Smooth muscle cell (in vitro differentiated cells): Measurements from ENCODE around the gene ADAM19. TPM values are rescaled to one million over a fixed set of nuclear protein-coding genes. Genes with fewer than 3 reads are reported as not detected.

Source experiments
- DNase-seq: peaks from one replicate; lab custom pipeline; 2025; ENCODE audit not compliant: unreplicated experiment; lab: John Stamatoyannopoulos, UW
- H2AFZ ChIP-seq: fragments of 200-600 bp; sonication (generic); 2 replicates; pipeline ENCODE4 v1.6.0; 2016; ENCODE audit warnings: antibody characterized with exemption, low read depth, mild to moderate bottlenecking
- H3F3A ChIP-seq: fragments of 200-600 bp; sonication (generic); 2 replicates; pipeline ENCODE4 v1.6.0; 2017; ENCODE audit warnings: antibody characterized with exemption, low read depth
- H3K27ac ChIP-seq: fragments of 200-600 bp; sonication (generic); 2 replicates; pipeline ENCODE4 v1.5.1; 2016; ENCODE audit warnings: low read depth, mild to moderate bottlenecking
- H3K27me3 ChIP-seq: fragments of 200-600 bp; sonication (generic); 2 replicates; pipeline ENCODE4 v1.6.1; 2016; ENCODE audit warnings: low read depth, mild to moderate bottlenecking
- H3K36me3 ChIP-seq: fragments of 200-600 bp; sonication (generic); 2 replicates; pipeline ENCODE4 v1.5.1; 2016; ENCODE audit warnings: low read depth
- H3K4me1 ChIP-seq: fragments of 200-600 bp; sonication (generic); 2 replicates; pipeline ENCODE4 v1.5.1; 2016; ENCODE audit warnings: low read depth
- H3K4me2 ChIP-seq: fragments of 200-600 bp; sonication (generic); 2 replicates; pipeline ENCODE4 v1.6.0; 2016; ENCODE audit warnings: mild to moderate bottlenecking
- H3K4me3 ChIP-seq: fragments of 200-600 bp; sonication (generic); 2 replicates; pipeline ENCODE4 v1.5.1; 2016; ENCODE audit warnings: mild to moderate bottlenecking
- H3K79me2 ChIP-seq: fragments of 200-600 bp; sonication (generic); 2 replicates; pipeline ENCODE4 v1.6.0; 2016; ENCODE audit warnings: low read depth, mild to moderate bottlenecking
- H3K9ac ChIP-seq: fragments of 200-600 bp; sonication (generic); 2 replicates; pipeline ENCODE4 v1.6.0; 2016; ENCODE audit warnings: low read depth
- H3K9me3 ChIP-seq: fragments of 200-600 bp; sonication (generic); replicated peaks from 2 replicates; pipeline ENCODE4 v1.5.1; 2016; ENCODE audit warnings: low read depth
- H4K20me1 ChIP-seq: fragments of 200-600 bp; sonication (generic); 2 replicates; pipeline ENCODE4 v1.6.0; 2016; ENCODE audit warnings: low read depth
- CTCF ChIP-seq: fragments of 200-600 bp; sonication (generic); IDR thresholded peaks from 2 replicates; pipeline ENCODE4 v1.5.1; 2017; ENCODE audit warnings: borderline replicate concordance, mild to moderate bottlenecking, antibody characterized with exemption; ENCODE audit not compliant: insufficient read depth, poor library complexity, severe bottlenecking
- WGBS: methylation state at CpG from one replicate; pipeline ENCODE4 v1.1.7; 2016; ENCODE audit warnings: low lambda C conversion rate; 5-methylcytosine and 5-hydroxymethylcytosine counted together
- polyA plus RNA-seq: library from polyadenylated mRNA; unstranded; fragments of >200 nt; fragmentation: Nextera tagmentation; extraction: Ambion mirVana; gene quantifications from 2 replicates; pipeline ENCODE4 v1.2.1, GENCODE V29; 2016
- total RNA-seq: library from RNA; depleted of rRNA; stranded (reverse); fragments of >200 nt; gene quantifications from 2 replicates; pipeline ENCODE4 v1.2.3, GENCODE V29; 2014

ADAM19 gene
- total and polyA plus RNA-seq, 2 experiments from 2014 or later = 62.2 to 112 TPM

- Histone ChIP-seq H3F3A (no peaks in the 10 kb centered on the region), H3K4me2 (no peak overlapping the region), H3K4me1 (peaks cover 8% of the 10 kb centered on the region), H3K27me3 (no peaks in the 10 kb centered on the region), H3K79me2 (no peaks in the 10 kb centered on the region), H3K27ac (no peak overlapping the region), H3K9ac (no peak overlapping the region), H2AFZ (no peak overlapping the region), H3K4me3 (no peak overlapping the region), H3K9me3 (no peaks in the 10 kb centered on the region), H4K20me1 (no peaks in the 10 kb centered on the region), H3K36me3 (no peaks in the 10 kb centered on the region)
- DNase-seq = no peak
- WGBS = 61% methylated on average over 1 of the region's 1 CpG
- TF ChIP-seq CTCF = no peak
Measured at GRCh38 chr5:157597277-157597676, 21.7 kb upstream of the ADAM19 start.

- Histone ChIP-seq H3K4me3 (no peak overlapping the region), H3K9ac (no peak overlapping the region), H3K27ac (no peak overlapping the region), H3K36me3 (no peaks in the 10 kb centered on the region), H3K4me2 (no peak overlapping the region), H3F3A (no peaks in the 10 kb centered on the region), H3K4me1 (peaks cover 8% of the 10 kb centered on the region), H3K79me2 (no peaks in the 10 kb centered on the region), H4K20me1 (no peaks in the 10 kb centered on the region), H3K9me3 (no peaks in the 10 kb centered on the region), H2AFZ (no peak overlapping the region), H3K27me3 (no peaks in the 10 kb centered on the region)
- no peak for DNase-seq
- WGBS = 76% methylated on average over 5 of the region's 5 CpGs
- no peak for TF ChIP-seq CTCF
Measured at GRCh38 chr5:157596487-157596886, 20.9 kb upstream of the ADAM19 start.

GRCh38 chr5:157594675-157595459 is 19.3 kb upstream of the ADAM19 start:
- no peaks in the 10 kb centered on the region for H3K36me3 ChIP-seq
- TF ChIP-seq CTCF = no peak
- 76% methylated on average over 2 of the region's 2 CpGs for WGBS
- peaks cover 8% of the 10 kb centered on the region for H3K4me1 ChIP-seq
- no peak overlapping the region for H3K27ac ChIP-seq
- H4K20me1 ChIP-seq = no peaks in the 10 kb centered on the region
- DNase-seq = no peak
- no peaks in the 10 kb centered on the region for H3K27me3 ChIP-seq
- H3K4me2 ChIP-seq = no peak overlapping the region
- H3K9ac ChIP-seq = no peak overlapping the region
- no peaks in the 10 kb centered on the region for H3K9me3 ChIP-seq
- H3K79me2 ChIP-seq = no peaks in the 10 kb centered on the region
- no peak overlapping the region for H3K4me3 ChIP-seq
- H2AFZ ChIP-seq = no peak overlapping the region
- H3F3A ChIP-seq = no peaks in the 10 kb centered on the region

GRCh38 chr5:157594257-157594656 is 18.7 kb upstream of the ADAM19 start:
- H3K9ac ChIP-seq = no peak overlapping the region
- H3K4me3 ChIP-seq = no peak overlapping the region
- peaks cover 8% of the 10 kb centered on the region for H3K4me1 ChIP-seq
- no peaks in the 10 kb centered on the region for H4K20me1 ChIP-seq
- H3K79me2 ChIP-seq = no peaks in the 10 kb centered on the region
- no peak overlapping the region for H3K4me2 ChIP-seq
- H3F3A ChIP-seq = no peaks in the 10 kb centered on the region
- H3K9me3 ChIP-seq = no peaks in the 10 kb centered on the region
- no peak for TF ChIP-seq CTCF
- H3K27me3 ChIP-seq = no peaks in the 10 kb centered on the region
- H3K36me3 ChIP-seq = no peaks in the 10 kb centered on the region
- H2AFZ ChIP-seq = no peak overlapping the region
- H3K27ac ChIP-seq = no peak overlapping the region
- DNase-seq = no peak
